GM10847 (cell line): ENCODE results near the gene BRD7.

Experiments
- POLR2A ChIP-seq: IDR thresholded peaks from 2 replicates; pipeline ENCODE4 v1.6.1; 2011; ENCODE audit not compliant: insufficient read length; ENCODE audit errors: extremely low read depth

Gene BRD7

DNA sequence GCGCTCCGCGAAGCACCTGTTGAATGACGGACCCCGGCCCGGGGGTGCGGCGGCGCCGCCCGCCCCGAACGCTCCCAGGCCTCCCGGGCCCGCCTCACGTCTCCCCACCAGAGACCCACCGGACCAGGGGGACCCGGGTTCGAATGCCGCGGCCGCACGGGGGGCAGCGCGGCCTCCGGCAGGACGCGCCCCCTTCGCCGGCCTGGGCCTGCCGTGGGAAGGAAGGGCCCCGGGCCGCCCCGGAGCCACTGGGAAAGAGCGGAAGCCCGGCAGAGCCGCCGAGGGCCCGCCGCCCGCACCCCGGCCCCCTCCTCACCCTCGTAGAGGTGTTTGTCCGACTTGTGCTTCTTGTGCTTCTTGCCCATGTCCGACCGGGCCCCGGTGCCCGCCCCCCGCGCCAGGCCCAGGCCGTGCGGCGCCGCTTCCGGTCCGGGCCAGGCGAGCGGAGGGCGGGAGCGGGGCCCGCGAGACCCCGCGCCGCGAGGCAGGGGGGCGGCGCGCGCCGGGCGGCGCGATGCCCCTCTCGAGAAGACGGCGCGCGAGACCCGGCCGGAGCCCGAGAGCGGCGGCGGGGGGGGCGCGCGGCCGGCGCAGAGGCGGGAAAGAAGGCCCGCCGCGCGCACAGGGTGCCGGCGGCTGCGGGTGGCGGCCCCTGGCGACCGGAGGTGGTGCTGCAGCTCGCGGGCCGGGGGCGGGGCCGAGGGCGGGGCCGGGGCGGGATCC is at the start of gene BRD7:
TSS of gene BRD7 (minus strand) at position 579 of the 723 bp plus-strand sequence. CDS start at position 365, 214 bp downstream.
- TF ChIP-seq POLR2A, result peak; percentile 12

GRCh38 chr16:50416388-50416787 is 47.6 kb upstream of the BRD7 start:
- no peak for TF ChIP-seq POLR2A

DNA sequence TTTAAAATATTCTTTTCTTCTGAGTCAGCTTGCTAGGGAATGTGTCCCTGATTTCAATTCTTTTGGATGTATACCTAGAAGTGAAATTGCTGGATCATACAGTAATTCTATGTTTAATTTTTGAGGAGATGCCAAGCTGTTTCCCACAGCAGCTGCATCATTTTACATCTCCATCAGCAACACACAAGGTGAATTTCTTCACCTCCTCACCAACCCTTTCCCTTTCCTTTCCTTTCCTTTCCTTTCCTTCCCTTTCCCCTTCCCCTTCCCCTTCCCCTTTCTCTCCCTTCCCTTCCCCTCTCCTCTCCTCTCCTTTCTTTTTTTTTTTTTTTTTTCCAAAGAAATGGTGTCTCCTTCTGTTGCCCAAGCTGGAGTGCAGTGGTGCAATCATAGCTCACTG is 45.4 kb upstream of the BRD7 start:
- TF ChIP-seq POLR2A, result no peak

GRCh38 chr16:50411034-50411433 is 42.2 kb upstream of the BRD7 start:
- TF ChIP-seq POLR2A, result no peak

GRCh38 chr16:50408001-50408561 is 39.3 kb upstream of the BRD7 start:
- TF ChIP-seq POLR2A, result no peak

- TF ChIP-seq POLR2A, result no peak
Measured at GRCh38 chr16:50407351-50407750, 38.6 kb upstream of the BRD7 start.

- no peak for TF ChIP-seq POLR2A
Measured at GRCh38 chr16:50403491-50403890, 34.7 kb upstream of the BRD7 start.

DNA sequence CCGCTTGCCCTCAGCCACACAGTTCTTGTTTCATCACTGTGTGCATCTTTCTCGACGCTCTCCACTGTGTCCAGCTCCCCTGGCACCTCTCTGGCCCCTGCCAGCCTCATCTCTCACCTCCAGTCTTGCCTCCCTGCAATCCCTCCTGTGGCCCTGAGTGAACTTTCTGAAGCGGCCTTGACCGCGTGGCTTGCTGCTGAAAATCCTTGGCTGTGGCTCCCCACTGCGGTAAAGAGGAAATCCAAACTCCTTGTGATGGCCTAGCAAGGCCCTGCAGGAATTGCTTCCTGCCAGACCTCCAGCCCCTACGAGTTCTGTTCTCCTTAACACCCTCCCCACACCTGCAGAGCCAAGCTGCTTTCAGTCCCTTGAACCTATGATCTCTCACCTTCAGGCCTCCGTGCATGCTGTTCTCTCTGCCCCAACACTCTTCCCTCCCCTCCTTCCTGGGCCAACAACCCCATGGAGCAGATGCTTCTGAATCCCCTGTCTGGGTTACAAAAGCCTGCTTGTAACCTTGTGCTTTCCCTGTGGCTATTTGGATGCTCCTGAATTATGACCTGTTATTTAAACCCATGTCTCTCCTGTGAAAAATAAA is 33.6 kb upstream of the BRD7 start:
- no peak for TF ChIP-seq POLR2A

DNA sequence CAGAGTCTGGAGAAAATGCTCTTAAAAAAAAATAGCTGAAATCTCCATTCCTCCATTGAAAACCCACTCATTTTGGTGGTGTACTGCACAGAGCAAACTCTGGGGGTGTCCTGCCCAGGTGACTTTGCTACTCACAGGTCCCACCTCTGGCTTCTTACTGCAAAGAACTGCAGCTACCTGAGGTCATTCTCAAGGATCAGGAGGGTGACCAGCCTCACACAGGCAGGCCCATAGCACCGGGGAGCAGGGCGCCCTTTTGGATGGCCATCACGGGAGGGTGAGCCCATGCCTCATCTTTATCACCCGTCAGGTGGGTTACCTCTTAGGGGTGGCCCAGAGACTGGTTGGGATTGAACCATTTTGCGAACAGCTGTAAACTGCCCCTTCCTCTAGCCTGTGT is 32.6 kb upstream of the BRD7 start:
- TF ChIP-seq POLR2A, result no peak

- no peak for TF ChIP-seq POLR2A
Measured at GRCh38 chr16:50400967-50401348, 32.2 kb upstream of the BRD7 start.

DNA sequence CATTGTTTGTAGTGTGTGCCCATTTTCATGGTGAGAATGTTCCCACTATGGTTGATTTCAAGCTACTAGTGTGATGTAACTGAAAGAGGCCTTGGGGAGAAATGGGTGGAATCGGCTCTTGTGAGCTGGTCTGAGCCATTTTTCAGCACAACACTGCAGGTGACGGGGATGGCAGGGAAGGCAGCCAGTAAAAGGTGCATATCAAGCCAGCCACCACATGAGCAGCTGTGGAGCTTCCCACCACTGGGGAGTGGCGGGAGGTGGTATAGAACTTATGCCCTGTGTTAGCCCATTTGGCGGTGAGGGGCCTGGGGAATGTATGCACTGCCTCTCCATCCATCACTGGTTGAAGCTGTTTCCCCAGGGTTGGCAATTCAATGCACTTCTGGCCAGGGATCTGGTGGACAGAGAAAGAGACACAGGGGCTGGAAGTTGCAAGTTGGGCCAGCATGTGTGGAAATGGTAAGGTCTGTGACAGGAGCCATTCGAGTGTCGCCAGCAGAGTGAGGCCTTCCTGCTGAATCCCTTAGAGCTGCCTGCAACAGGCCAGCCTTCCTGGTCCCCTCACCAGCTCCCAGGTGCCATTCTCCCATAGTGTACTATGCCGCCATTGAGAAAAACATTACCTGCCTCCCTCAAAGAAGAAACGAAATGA is 31.7 kb upstream of the BRD7 start:
- no peak for TF ChIP-seq POLR2A

DNA sequence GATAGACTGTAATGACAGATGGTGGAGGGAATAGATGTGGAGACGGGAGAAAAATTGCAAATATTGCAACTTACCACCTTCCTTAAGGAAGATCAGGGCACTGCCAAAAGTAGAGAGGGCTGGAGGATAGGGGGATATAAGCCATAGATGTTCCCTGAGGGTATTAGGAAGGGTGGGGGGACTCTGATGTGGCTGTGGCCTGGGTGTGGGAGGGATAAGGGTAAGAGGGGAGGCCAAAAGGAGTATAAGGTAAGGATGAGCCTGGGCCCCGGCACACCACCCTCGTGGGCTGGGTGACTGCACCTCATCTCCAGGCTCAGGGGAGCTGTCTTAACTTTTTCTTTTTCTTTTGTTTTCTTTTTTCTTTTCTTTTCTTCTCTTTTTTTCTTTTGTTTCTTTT is 30.6 kb upstream of the BRD7 start:
- no peak for TF ChIP-seq POLR2A

DNA sequence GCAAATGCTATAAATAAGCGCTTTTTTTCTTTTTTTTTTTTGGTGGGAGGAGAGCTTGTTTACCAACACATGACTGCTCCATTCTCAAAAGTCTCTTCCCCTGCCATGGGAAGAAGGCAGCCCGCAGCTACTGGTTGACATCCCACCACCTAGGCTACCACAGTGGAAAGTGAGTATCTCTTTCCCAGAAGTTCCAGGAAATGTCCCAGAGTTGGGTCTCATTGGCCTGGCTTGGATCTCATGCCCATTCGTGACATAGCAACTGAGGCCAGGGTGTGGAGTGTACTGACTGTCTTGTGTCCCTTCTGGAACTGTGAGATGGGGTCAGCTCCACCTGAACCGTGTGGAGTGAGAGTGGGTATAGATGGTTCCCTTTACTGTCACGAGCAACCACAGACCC is 29.5 kb upstream of the BRD7 start:
- TF ChIP-seq POLR2A, result no peak

- TF ChIP-seq POLR2A, result no peak
Measured at GRCh38 chr16:50396761-50397535, 28.2 kb upstream of the BRD7 start.

- no peak for TF ChIP-seq POLR2A
Measured at GRCh38 chr16:50395763-50396710, 27.2 kb upstream of the BRD7 start.
